ACHN (cell line): ENCODE measurements around the gene THBS1.

Experiments used
- DNase-seq: peaks from one replicate; pipeline ENCODE4 v3.0.0-alpha.2; 2015
- in situ Hi-C: cut with HindIII; loops from 2 replicates; pipeline ENCODE4 v1.10.0; 2017; ENCODE audit warnings: low sequenced_read_pairs, low pct_ligation_motif_present, low pct_unique_long_range_greater_than_20kb

THBS1 gene

DNA sequence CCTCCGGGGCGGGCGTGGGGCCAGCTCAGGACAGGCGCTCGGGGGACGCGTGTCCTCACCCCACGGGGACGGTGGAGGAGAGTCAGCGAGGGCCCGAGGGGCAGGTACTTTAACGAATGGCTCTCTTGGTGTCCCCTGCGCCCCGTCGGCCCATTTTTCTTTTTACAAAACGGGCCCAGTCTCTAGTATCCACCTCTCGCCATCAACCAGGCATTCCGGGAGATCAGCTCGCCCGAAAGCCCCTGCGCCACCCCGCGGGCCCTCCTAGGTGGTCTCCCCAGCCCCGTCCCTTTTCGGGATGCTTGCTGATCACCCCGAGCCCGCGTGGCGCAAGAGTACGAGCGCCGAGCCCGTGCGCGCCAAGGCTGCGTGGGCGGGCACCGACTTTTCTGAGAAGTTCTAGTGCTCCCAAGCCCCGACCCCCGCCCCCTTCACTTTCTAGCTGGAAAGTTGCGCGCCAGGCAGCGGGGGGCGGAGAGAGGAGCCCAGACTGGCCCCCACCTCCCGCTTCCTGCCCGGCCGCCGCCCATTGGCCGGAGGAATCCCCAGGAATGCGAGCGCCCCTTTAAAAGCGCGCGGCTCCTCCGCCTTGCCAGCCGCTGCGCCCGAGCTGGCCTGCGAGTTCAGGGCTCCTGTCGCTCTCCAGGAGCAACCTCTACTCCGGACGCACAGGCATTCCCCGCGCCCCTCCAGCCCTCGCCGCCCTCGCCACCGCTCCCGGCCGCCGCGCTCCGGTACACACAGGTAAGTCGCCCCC lies at the start of gene THBS1:
Gene THBS1 (plus strand): TSS at position 595 of the 757 bp plus-strand sequence. CDS start 779 bp downstream, outside the sequence.
- in situ Hi-C loops: no loop called here
- DNase-seq: peak; percentile 92

DNA sequence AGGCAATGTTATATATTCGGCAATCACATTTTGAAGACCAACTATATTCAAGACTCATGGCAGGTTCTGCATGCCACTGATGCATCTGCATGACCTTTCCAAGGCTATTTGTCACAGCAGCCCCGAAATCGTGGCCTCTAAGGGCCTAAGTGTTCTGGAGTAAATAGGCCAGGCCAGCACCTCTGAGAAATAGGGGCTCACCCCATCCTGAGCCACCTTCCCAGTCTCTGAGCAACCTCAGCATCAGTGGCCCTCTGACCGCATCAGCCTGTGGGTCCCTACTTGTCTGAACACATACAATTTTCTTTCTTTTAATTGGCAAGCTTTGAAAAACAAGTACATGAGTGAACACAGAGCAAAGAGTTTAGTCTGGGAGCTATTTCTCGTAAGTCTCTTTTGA lies 45.9 kb upstream of the THBS1 start:
- no peak for DNase-seq

DNA sequence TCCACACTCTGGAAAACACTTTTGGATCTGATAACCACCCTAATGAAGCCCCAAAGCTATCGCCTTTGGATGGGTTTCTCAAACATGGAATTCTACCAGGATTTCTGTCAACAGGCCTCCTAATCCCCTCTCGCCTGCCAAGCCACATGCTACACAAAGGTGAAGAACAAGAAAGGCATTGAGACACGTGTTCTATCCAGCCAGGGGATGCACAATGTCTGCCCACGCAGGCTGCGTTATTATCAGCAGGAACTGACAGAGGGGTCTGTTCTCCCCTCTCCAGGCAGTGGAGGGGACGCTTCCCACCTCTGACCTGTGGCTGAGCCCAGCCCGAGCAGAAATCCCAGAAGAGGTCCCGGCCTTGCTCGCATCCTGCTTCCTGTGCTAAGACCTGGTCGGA lies 45.4 kb upstream of the THBS1 start:
- DNase-seq: no peak
- in situ Hi-C loops: no loop called here

More for the DNA sequence above, 45.9 kb upstream of the THBS1 start:
- in situ Hi-C loops: no loop called here

DNA sequence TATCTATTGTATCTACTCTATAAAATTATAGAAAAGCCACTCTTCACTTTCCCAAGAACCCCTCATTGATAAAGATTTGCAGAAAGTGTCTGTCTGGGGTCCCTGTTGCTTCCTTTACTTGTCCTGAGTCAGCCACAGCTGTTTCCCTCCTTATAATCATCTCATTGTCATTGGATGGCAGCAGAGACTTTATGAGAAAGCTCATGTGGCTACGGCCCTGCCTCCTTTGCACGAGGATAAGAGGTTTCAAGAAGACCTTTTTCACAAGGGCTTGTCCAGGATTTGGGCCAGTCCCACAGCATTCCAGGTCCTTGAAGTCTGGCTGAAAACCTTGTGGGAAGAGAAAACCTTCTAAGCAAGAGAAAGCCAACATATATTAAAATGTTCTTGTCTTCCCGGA lies 41.9 kb upstream of the THBS1 start:
- in situ Hi-C loops: no loop called here
- no peak for DNase-seq

DNA sequence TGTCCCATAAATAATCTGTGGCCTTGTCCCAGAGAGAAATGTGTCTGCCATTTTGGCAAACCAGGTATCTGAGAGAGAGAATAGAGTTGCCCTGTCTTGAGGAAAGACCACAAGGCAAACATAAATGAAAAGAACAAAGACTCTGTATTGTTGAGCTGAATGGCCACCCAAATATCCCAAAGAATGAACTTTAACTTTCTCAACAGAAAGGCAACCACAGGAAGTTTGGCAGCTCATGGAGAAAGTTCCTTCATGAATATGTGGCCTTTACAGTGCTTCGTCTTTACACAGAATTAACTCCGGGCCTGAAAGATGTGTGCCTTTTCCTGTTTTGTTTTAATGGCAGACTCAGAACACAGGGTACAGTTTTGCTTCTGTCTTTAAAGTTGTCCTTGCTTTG lies 41.4 kb upstream of the THBS1 start:
- no peak for DNase-seq
- in situ Hi-C loops: no loop called here

DNA sequence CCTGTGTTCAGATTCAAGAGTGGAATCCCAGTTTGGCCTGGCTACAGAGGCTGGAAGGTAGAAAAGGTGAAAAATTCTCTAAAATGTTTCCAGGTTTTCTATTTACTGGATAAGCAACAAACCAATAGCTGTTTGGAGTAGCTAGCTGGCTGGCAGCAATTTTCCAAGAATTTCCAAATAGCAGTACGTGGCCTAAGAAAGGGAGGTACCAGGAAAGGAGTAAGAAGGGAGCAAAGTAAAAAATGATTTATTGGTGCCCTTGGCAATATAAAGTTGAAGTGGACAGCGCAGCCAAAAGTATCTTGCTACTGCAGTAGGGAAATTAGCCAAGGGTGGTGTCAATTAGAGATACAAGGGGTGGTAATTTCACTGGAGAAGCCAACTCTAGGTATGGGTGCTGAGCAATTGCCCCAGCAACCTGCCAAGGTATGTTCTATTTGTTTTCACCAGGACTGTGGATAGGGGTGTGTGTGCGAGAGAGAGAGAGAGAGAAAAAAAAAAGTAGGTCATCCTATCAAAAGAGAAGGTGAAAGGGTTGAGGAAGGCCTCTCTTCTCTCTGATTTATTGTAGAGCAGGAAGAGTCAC lies 40.8 kb upstream of the THBS1 start:
- DNase-seq: no peak
- in situ Hi-C loops: no loop called here

GRCh38 chr15:39542385-39543065 lies 38.4 kb upstream of the THBS1 start:
- in situ Hi-C loops: no loop called here
- DNase-seq: no peak

- in situ Hi-C loops: no loop called here
- peak; percentile 3 for DNase-seq
Observed at GRCh38 chr15:39543651-39544050, 37.2 kb upstream of the THBS1 start.

DNA sequence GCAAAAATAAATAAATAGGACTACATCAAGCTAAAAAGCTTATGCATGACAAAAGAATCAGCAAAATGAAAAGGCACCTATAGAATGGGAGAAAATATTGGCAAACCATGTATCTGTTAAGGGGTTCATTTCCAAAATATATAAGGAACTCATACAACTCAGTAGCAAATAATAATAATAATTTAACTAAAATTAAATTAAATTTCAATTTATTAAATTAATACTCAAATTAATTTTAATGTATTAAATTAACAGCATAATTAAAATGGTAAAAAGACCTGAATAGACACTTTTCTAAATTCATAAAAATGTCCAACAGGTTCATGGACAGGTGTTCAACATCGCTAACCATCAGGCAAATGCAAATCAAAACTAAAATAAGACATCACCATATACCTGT lies 34.0 kb upstream of the THBS1 start:
- no peak for DNase-seq
- in situ Hi-C loops: no loop called here

GRCh38 chr15:39548561-39548960 lies 32.3 kb upstream of the THBS1 start:
- in situ Hi-C loops: no loop called here
- no peak for DNase-seq

DNA sequence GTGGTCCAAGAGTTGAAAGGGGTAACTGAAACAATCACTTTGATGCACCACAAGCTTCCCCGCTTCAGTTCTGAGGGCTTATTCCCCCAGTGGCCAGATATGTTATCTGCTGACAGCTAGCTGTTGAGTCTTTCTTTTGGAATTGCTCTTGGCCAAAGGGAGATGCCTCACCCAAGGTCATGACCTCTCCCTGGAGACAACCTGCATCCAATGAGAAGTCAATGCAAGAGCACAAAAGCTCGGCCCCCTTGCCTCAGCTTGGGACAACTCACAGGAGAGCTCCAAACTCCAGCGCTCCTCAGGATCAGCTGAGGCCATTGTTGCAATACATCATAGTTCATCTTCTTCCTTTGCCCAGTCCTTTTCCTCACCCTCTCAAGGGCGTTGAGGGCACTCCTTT lies 31.0 kb upstream of the THBS1 start:
- in situ Hi-C loops: no loop called here
- no peak for DNase-seq

GRCh38 chr15:39551476-39551875 lies 29.4 kb upstream of the THBS1 start:
- in situ Hi-C loops: no loop called here
- DNase-seq: no peak

- in situ Hi-C loops: no loop called here
- DNase-seq: no peak
Observed at GRCh38 chr15:39552556-39552955, 28.3 kb upstream of the THBS1 start.

DNA sequence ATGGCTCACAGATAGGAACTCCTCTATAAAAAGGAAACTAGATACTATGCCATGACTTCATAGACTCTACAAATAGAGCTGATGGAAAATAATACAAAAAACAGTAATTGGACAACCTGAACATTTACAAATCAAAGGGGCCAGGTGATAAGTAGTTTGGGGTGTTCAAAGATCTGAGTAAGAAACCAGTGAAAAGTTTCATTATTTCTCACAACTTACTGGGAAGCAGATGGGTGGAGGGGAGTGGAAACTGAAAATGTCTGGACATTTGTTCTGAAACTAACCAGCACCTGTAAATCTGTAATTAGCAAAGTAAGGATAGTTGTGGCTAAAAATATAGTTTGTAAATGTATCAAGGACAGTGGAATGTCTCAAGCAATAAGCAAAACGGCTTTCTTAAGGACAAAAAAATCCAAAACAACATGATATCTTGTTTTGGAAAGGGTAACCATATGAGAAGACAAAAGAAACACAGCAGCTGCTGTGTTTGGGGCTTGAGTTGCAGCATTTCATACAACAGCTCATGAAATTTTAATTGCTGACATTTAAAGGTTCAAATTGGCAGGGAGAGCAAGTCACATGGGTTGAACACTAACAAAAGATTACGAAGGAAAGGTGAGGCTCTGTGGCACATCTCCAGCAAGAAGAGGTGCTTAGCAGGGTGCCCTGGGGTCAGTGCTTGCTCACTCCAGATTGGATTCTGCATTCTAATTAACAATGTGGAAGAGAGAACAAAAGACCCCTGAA lies 26.8 kb upstream of the THBS1 start:
- DNase-seq: no peak
- in situ Hi-C loops: no loop called here

DNA sequence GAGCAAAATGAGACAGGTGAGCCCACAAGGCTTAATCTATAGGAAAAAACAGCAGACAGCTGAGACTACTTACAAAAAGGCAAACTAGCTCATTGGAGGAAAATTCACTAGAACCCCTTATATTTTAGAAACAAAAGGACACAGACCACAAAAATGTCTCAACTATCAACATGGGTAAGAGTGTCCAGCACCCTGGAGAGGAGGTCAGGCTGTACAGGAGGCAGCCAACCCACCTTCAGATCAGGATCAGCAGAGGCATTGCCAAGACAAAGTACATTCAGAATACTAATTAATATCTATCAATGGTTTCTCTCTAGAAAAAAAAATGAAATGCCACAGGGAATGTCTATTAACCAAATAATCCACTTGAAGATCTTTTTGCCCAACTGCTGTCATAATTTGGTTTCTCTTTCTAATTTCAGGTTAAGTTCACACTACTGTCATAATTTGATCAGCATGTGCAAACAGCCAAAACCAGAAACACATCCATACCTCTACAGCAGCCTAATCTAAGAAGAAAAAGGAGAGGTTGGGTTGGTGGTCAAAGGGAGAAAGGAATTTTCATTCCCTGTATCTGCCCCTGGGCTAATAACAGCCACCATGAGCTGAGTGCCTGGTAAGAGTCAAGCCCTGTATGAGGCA lies 26.0 kb upstream of the THBS1 start:
- in situ Hi-C loops: no loop called here
- DNase-seq: no peak

DNA sequence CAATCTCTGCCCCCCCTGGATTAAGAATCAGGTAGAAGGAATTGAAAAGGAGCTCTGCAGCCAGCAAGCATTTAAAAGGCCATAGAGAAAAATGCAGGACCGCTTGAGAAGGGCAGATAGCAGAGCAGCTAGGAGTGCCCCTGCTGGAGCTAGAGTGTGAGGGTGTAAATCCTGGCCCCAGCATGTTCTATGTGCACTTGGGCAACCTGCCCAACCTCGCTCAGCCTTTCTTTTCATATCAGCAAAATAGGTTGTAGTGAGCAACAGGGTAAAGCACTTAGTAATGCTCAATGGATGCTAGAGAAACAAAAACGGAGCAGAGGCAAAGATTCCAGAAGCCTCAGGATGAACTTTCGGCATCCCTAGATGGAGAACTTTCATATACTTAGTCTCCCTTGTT lies 25.0 kb upstream of the THBS1 start:
- in situ Hi-C loops: no loop called here
- no peak for DNase-seq

DNA sequence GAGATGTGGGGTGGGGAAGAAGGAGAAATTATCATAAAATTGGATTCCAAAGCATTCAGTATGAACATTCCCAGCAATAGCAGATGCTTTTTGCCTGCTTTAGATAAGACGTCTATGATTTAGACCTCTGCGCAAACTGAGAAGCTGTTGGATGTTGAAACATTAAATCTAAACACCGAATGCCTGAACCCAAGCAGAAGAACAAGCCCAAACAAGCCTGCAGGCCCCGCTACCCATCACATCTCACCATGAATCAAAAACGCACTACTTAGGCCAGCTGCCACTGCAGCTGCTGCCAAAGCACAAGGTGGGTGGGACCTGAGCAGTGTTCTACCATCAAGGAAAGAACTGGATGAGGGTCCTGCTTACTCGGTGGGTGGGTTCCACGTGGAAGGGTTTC lies 24.4 kb upstream of the THBS1 start:
- no peak for DNase-seq
- in situ Hi-C loops: no loop called here

DNA sequence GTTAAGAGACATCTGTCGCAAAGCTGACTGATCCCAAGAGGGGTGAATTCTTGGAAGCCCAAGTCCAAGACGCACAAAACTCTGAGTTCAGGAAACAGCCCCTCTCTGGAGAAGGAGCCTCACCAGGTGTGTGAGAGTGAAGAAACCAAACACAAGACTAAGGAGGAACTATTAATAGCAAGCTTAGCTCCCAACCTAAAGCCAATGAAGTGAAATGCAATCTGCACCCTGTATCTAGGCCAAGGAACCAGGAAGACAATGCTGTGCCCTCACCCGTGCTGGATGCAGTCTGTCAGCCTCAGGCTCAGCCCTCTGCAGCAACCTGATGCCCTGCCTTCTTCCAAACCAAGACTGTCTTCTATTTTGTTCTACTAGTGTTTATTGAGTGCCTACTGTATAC lies 22.5 kb upstream of the THBS1 start:
- in situ Hi-C loops: no loop called here
- DNase-seq: no peak
